ENCODE results near the gene PLCL2.

The PLCL2 gene

GRCh38 chr3:17047894-17048293, 163.1 kb downstream of the PLCL2 start:
- FAIRE-seq (no peak), DNase-seq (ENCODE audit: insufficient read length, low spot score) (no peak)
- no peak for TF ChIP-seq PAX5 (IDR thresholded peaks at IDR 0.05; ENCODE audit: insufficient read depth, low read length, severe bottlenecking)
- no peak for TF ChIP-seq POU2F2 (IDR thresholded peaks at IDR 0.05; ENCODE audit: low read depth, low read length)
- TF ChIP-seq SPI1 (IDR thresholded peaks at IDR 0.05; ENCODE audit: low read depth, low read length), result no peak
- no peak for TF ChIP-seq POLR2AphosphoS5 (IDR thresholded peaks at IDR 0.05; ENCODE audit: low read depth, low read length)
- no peak for TF ChIP-seq POLR2A (IDR thresholded peaks at IDR 0.05; ENCODE audit: low read depth, low read length)

- no peak for TF ChIP-seq PAX5 (IDR thresholded peaks at IDR 0.05; ENCODE audit: insufficient read depth, low read length, severe bottlenecking)
- TF ChIP-seq POLR2AphosphoS5 (IDR thresholded peaks at IDR 0.05; ENCODE audit: low read depth, low read length), result no peak
- TF ChIP-seq SPI1 (IDR thresholded peaks at IDR 0.05; ENCODE audit: low read depth, low read length), result no peak
- no peak for TF ChIP-seq TAF1 (IDR thresholded peaks at IDR 0.05; ENCODE audit: low read depth, low read length)
- no peak for TF ChIP-seq POLR2A (IDR thresholded peaks at IDR 0.05; ENCODE audit: low read depth, low read length)
- TF ChIP-seq POU2F2 (IDR thresholded peaks at IDR 0.05; ENCODE audit: low read depth, low read length), result no peak
- FAIRE-seq (no peak), DNase-seq (ENCODE audit: insufficient read length, low spot score) (no peak)
These were observed 165.3 kb downstream of the PLCL2 start for GRCh38 chr3:17050071-17050470.

- TF ChIP-seq POLR2A (IDR thresholded peaks at IDR 0.05; ENCODE audit: low read depth, low read length), result no peak
- no peak for TF ChIP-seq POU2F2 (IDR thresholded peaks at IDR 0.05; ENCODE audit: low read depth, low read length)
- no peak for TF ChIP-seq PAX5 (IDR thresholded peaks at IDR 0.05; ENCODE audit: insufficient read depth, low read length, severe bottlenecking)
- TF ChIP-seq TAF1 (IDR thresholded peaks at IDR 0.05; ENCODE audit: low read depth, low read length), result no peak
- no peak for TF ChIP-seq POLR2AphosphoS5 (IDR thresholded peaks at IDR 0.05; ENCODE audit: low read depth, low read length)
- no peak for TF ChIP-seq SPI1 (IDR thresholded peaks at IDR 0.05; ENCODE audit: low read depth, low read length)
- DNase-seq (ENCODE audit: insufficient read length, low spot score) (no peak), FAIRE-seq (no peak)
These were observed 165.8 kb downstream of the PLCL2 start for GRCh38 chr3:17050506-17050905.

- FAIRE-seq (peak; percentile 61), DNase-seq (ENCODE audit: insufficient read length, low spot score) (no peak)
- no peak for TF ChIP-seq POLR2A (IDR thresholded peaks at IDR 0.05; ENCODE audit: low read depth, low read length)
- TF ChIP-seq SPI1 (IDR thresholded peaks at IDR 0.05; ENCODE audit: low read depth, low read length), result peak; percentile 95
These were observed 167.6 kb downstream of the PLCL2 start for GRCh38 chr3:17052363-17052762.

GRCh38 chr3:17054301-17054981, 169.7 kb downstream of the PLCL2 start:
- DNase-seq (ENCODE audit: insufficient read length, low spot score) (no peak), FAIRE-seq (peak; percentile 69)
- TF ChIP-seq POLR2A (IDR thresholded peaks at IDR 0.05; ENCODE audit: low read depth, low read length), result no peak
- TF ChIP-seq SPI1 (IDR thresholded peaks at IDR 0.05; ENCODE audit: low read depth, low read length), result peak; percentile 45

GRCh38 chr3:17054982-17055343, 170.2 kb downstream of the PLCL2 start:
- TF ChIP-seq POLR2A (IDR thresholded peaks at IDR 0.05; ENCODE audit: low read depth, low read length) (no peak), SPI1 (IDR thresholded peaks at IDR 0.05; ENCODE audit: low read depth, low read length) (no peak), POU2F2 (IDR thresholded peaks at IDR 0.05; ENCODE audit: low read depth, low read length) (no peak), PAX5 (IDR thresholded peaks at IDR 0.05; ENCODE audit: insufficient read depth, low read length, severe bottlenecking) (no peak)
- no peak for DNase-seq (ENCODE audit: insufficient read length, low spot score)

GRCh38 chr3:17055374-17056276, 170.9 kb downstream of the PLCL2 start:
- DNase-seq (ENCODE audit: insufficient read length, low spot score) (no peak), FAIRE-seq (peak; percentile 55)
- TF ChIP-seq POU2F2 (IDR thresholded peaks at IDR 0.05; ENCODE audit: low read depth, low read length) (no peak; the same call in 1 of the 2 replicates), SPI1 (IDR thresholded peaks at IDR 0.05; ENCODE audit: low read depth, low read length) (peak; percentile 23)

More at GRCh38 chr3:17054982-17055343, 170.2 kb downstream of the PLCL2 start:
- FAIRE-seq, result no peak

- no peak for FAIRE-seq
- TF ChIP-seq POLR2A (IDR thresholded peaks at IDR 0.05; ENCODE audit: low read depth, low read length) (no peak), PAX5 (IDR thresholded peaks at IDR 0.05; ENCODE audit: insufficient read depth, low read length, severe bottlenecking) (no peak), TAF1 (IDR thresholded peaks at IDR 0.05; ENCODE audit: low read depth, low read length) (no peak), SPI1 (IDR thresholded peaks at IDR 0.05; ENCODE audit: low read depth, low read length) (no peak), POLR2AphosphoS5 (IDR thresholded peaks at IDR 0.05; ENCODE audit: low read depth, low read length) (no peak), POU2F2 (IDR thresholded peaks at IDR 0.05; ENCODE audit: low read depth, low read length) (no peak)
- no peak for DNase-seq (ENCODE audit: insufficient read length, low spot score)
These were observed 172.6 kb downstream of the PLCL2 start for GRCh38 chr3:17057321-17057720.

GRCh38 chr3:17059989-17060550, 175.3 kb downstream of the PLCL2 start:
- FAIRE-seq (no peak), DNase-seq (ENCODE audit: insufficient read length, low spot score) (no peak)
- no peak for TF ChIP-seq PAX5 (IDR thresholded peaks at IDR 0.05; ENCODE audit: insufficient read depth, low read length, severe bottlenecking)
- TF ChIP-seq POU2F2 (IDR thresholded peaks at IDR 0.05; ENCODE audit: low read depth, low read length), result no peak
- no peak for TF ChIP-seq POLR2AphosphoS5 (IDR thresholded peaks at IDR 0.05; ENCODE audit: low read depth, low read length)
- no peak for TF ChIP-seq POLR2A (IDR thresholded peaks at IDR 0.05; ENCODE audit: low read depth, low read length)

- no peak for TF ChIP-seq PAX5 (IDR thresholded peaks at IDR 0.05; ENCODE audit: insufficient read depth, low read length, severe bottlenecking)
- TF ChIP-seq POLR2AphosphoS5 (IDR thresholded peaks at IDR 0.05; ENCODE audit: low read depth, low read length), result no peak
- no peak for TF ChIP-seq SPI1 (IDR thresholded peaks at IDR 0.05; ENCODE audit: low read depth, low read length)
- no peak for TF ChIP-seq TAF1 (IDR thresholded peaks at IDR 0.05; ENCODE audit: low read depth, low read length)
- no peak for TF ChIP-seq POLR2A (IDR thresholded peaks at IDR 0.05; ENCODE audit: low read depth, low read length)
- TF ChIP-seq POU2F2 (IDR thresholded peaks at IDR 0.05; ENCODE audit: low read depth, low read length), result no peak
- DNase-seq (ENCODE audit: insufficient read length, low spot score) (no peak), FAIRE-seq (no peak)
These were observed 176.2 kb downstream of the PLCL2 start for GRCh38 chr3:17061005-17061404.
